Activated CD8-positive, alpha-beta T cell treated with anti-CD3 and anti-CD28 coated beads, Interleukin-2, amount 10 ng/mL, durations not matched to agents 7 days and 5 days (primary cell): ENCODE results near the gene SUDS3. TPM values are rescaled to one million over a fixed set of nuclear protein-coding genes. Genes with fewer than 3 reads are reported as not detected.
"Not testable (repeated sequence)": the region's sequence is repeated elsewhere in the genome, so short reads cannot be mapped to it uniquely, and the experiment has no call there.

Experiments
- ATAC-seq: fragments of 150-1000 bp; cut with Tn5 transposase; one replicate; pipeline ENCODE4 v1.10.0; 2021; ENCODE audit warnings: moderate library complexity
- CTCF ChIA-PET: fragments of 350-600 bp; sonication (Branson Sonifier 250); formaldehyde crosslinking; loops from one replicate; lab custom pipeline; 2021; ENCODE audit warnings: antibody characterized with exemption; lab: Charles Lee
- POLR2A ChIA-PET: fragments of 350-600 bp; sonication (Branson Sonifier 250); formaldehyde crosslinking; loops from one replicate; lab custom pipeline; 2021; ENCODE audit warnings: antibody characterized with exemption; lab: Charles Lee
- DNase-seq: peaks from one replicate; pipeline ENCODE4 v3.0.0-alpha.2; 2020
- H3K27ac Mint-ChIP-seq: one replicate; pipeline ENCODE4 v1.8.0; 2021; ENCODE audit warnings: mild to moderate bottlenecking, mixed read lengths
- H3K27me3 Mint-ChIP-seq: one replicate; pipeline ENCODE4 v1.8.0; 2021; ENCODE audit warnings: low read depth, mixed read lengths
- H3K36me3 Mint-ChIP-seq: one replicate; pipeline ENCODE4 v1.8.0; 2021; ENCODE audit warnings: low read depth, mixed read lengths
- H3K4me1 Mint-ChIP-seq: one replicate; pipeline ENCODE4 v1.8.0; 2021; ENCODE audit warnings: low read depth, mixed read lengths
- H3K4me3 Mint-ChIP-seq: one replicate; pipeline ENCODE4 v1.8.0; 2021; ENCODE audit warnings: mild to moderate bottlenecking, mixed read lengths
- H3K9me3 Mint-ChIP-seq: one replicate; pipeline ENCODE4 v1.8.0; 2022; ENCODE audit warnings: mixed read lengths; ENCODE audit not compliant: insufficient read depth
- total RNA-seq, 2 experiments: library from RNA; stranded (reverse); gene quantifications; one replicate each; pipeline ENCODE4 v1.2.3, GENCODE V29; 2021

Gene SUDS3
- total RNA-seq, 2 experiments from 2014 or later: 23.3 to 25.3 TPM

DNA sequence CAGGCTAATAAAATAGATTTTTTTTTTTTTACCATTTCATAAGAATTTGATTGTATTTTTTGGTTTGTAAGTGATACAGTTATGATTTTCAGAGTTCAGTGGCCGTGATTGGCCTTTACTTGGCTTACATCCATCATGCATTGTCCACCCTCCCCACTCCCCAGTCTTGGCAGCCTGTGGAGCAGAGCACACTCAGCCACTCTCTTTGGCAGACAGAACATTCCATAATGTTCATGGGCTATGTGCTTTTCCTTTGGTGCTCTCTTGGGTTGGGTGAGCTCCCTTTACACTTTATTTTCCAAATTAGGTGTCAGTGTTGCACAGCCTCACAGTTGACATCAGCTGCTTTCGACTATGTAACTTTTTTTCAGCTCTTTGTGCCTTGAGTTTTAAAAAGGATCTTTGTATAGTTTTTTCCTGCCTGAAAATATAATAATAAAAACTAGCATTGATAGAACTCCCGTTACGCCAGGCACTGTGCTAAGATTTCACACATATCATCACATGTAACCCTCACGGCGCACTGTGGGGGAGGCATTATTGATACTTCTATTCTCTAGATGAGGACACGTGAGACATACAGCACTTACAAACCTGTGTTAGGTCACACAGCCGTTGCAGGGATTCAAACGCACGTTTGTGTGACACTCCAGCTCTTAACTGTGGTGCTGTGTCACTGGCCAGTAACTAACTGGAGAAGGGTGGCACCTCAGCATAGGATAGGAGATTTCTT is 21.5 kb downstream of the SUDS3 start:
- no peak for DNase-seq
- CTCF ChIA-PET: interaction anchor here (1.7 kb wide), 1 partner anchor 8 kb away, joined by 6 read pairs; no protein-coding TSS in a partner anchor
- Mint-ChIP-seq H3K36me3 (peaks cover 42% of the 10 kb centered on the region), H3K27ac (no peak overlapping the region), H3K27me3 (no peaks in the 10 kb centered on the region), H3K4me1 (no peaks in the 10 kb centered on the region), H3K9me3 (no peaks in the 10 kb centered on the region), H3K4me3 (no peak overlapping the region)
- no peak for ATAC-seq
- POLR2A ChIA-PET: no interaction called here

DNA sequence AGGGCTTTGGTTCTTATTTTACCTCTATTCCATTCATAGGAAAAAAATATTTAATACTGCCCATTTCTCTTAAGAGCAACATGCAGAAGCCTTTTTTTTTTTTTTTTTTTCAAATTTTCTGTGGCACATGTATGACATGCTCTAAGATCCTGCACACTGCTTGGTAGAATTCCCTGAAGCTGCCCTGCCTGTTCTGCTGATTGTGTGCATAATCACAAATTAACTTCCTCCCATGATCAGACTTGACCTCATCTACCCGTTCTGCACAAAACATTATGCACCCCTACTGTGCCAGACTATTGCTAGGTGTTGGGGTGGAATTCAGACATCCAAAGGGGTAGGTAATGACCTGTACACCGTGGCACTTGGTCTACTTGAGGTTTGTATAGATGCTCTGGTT is 22.2 kb downstream of the SUDS3 start:
- H3K9me3 Mint-ChIP-seq: no peaks in the 10 kb centered on the region
- DNase-seq (no peak), ATAC-seq (no peak)
- POLR2A ChIA-PET: no interaction called here
- H3K4me1 Mint-ChIP-seq: no peaks in the 10 kb centered on the region
- no peaks in the 10 kb centered on the region for H3K27me3 Mint-ChIP-seq
- H3K4me3 Mint-ChIP-seq: no peak overlapping the region
- no peak overlapping the region for H3K27ac Mint-ChIP-seq
- CTCF ChIA-PET: no interaction called here
- H3K36me3 Mint-ChIP-seq: peaks cover 48% of the 10 kb centered on the region

GRCh38 chr12:118398940-118399339 is 22.6 kb downstream of the SUDS3 start:
- Mint-ChIP-seq H3K4me3 (no peak overlapping the region), H3K27me3 (no peaks in the 10 kb centered on the region), H3K4me1 (no peaks in the 10 kb centered on the region), H3K27ac (no peak overlapping the region), H3K36me3 (peaks cover 49% of the 10 kb centered on the region), H3K9me3 (no peaks in the 10 kb centered on the region)
- ChIA-PET CTCF (no interaction called here), POLR2A (no interaction called here)
- ATAC-seq (no peak), DNase-seq (no peak)

DNA sequence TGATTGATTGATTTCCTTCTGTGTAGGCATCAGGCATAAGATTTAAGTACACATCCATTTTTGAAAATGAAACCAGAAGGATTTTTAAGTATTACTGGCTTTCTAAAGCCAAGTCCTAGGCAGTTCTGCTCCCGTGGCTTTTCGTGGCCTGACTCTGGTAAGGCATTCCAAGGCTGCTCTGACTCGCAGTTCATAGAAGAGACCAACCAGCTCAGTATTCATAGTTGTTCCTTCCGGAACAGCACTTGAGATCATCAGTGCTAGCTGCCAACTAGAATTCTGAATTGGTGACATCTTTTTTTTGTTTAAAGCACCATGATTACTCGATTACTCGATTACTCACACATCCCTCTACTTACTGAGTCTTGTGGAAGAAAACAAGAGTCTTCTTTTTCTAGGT is 25.9 kb downstream of the SUDS3 start:
- H3K27ac Mint-ChIP-seq: no peak overlapping the region
- H3K4me3 Mint-ChIP-seq: no peak overlapping the region
- ATAC-seq: no peak
- ChIA-PET CTCF (interaction anchor here (1.0 to 1.6 kb wide), 3 partner anchors 10 to 26 kb away, joined by 3 to 5 read pairs (median 4); partner anchors contain the start of gene SUDS3), POLR2A (no interaction called here)
- no peak for DNase-seq
- H3K9me3 Mint-ChIP-seq: no peaks in the 10 kb centered on the region
- H3K27me3 Mint-ChIP-seq: no peaks in the 10 kb centered on the region
- peaks cover 44% of the 10 kb centered on the region for H3K36me3 Mint-ChIP-seq
- H3K4me1 Mint-ChIP-seq: no peaks in the 10 kb centered on the region

GRCh38 chr12:118404876-118405521 is 28.6 kb downstream of the SUDS3 start:
- no peak overlapping the region for H3K27ac Mint-ChIP-seq
- H3K4me1 Mint-ChIP-seq: no peaks in the 10 kb centered on the region
- ChIA-PET POLR2A (no interaction called here), CTCF (interaction anchor here (0.7 to 2.4 kb wide), 16 partner anchors 8 to 1157 kb away, joined by 3 to 10 read pairs (median 4); partner anchors contain the start of gene SUDS3)
- no peaks in the 10 kb centered on the region for H3K27me3 Mint-ChIP-seq
- no peak overlapping the region for H3K4me3 Mint-ChIP-seq
- no peaks in the 10 kb centered on the region for H3K9me3 Mint-ChIP-seq
- ATAC-seq (peak; percentile 65), DNase-seq (peak; percentile 73)
- peaks cover 36% of the 10 kb centered on the region for H3K36me3 Mint-ChIP-seq

- peaks cover 29% of the 10 kb centered on the region for H3K36me3 Mint-ChIP-seq
- POLR2A ChIA-PET, CTCF ChIA-PET, H3K4me1 Mint-ChIP-seq, ATAC-seq, H3K9me3 Mint-ChIP-seq, H3K27me3 Mint-ChIP-seq, DNase-seq, H3K4me3 Mint-ChIP-seq, H3K27ac Mint-ChIP-seq: not testable (repeated sequence)
Measured at GRCh38 chr12:118408241-118408640, 31.9 kb downstream of the SUDS3 start.

DNA sequence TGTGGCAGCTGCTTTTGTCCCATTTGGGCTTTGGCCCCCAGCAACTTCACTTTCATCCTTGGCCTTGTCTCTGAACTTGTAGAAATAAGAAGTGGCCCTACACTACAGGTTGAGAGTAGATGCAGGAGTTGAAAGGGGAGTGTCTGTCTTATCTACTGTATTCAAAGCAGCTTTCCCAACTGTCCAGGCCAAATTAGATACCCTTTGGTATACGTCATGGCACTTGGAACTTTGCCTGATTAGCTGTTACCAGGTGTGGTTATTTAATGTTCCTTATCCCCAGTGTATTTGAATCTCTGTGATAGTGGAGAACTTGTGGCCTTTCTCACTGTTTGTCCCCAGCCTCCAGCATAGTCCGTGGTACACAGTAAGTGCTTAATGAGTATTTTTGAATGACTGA is 33.5 kb downstream of the SUDS3 start:
- ATAC-seq (no peak), DNase-seq (no peak)
- ChIA-PET POLR2A (no interaction called here), CTCF (no interaction called here)
- Mint-ChIP-seq H3K4me1 (no peaks in the 10 kb centered on the region), H3K4me3 (no peak overlapping the region), H3K27me3 (no peaks in the 10 kb centered on the region), H3K27ac (no peak overlapping the region), H3K9me3 (no peaks in the 10 kb centered on the region), H3K36me3 (peaks cover 39% of the 10 kb centered on the region)

- Mint-ChIP-seq H3K4me1 (no peaks in the 10 kb centered on the region), H3K9me3 (no peaks in the 10 kb centered on the region), H3K27me3 (no peaks in the 10 kb centered on the region), H3K36me3 (peaks cover 37% of the 10 kb centered on the region), H3K4me3 (no peak overlapping the region), H3K27ac (no peak overlapping the region)
- POLR2A ChIA-PET: no interaction called here
- CTCF ChIA-PET: interaction anchor here (1.4 kb wide), 1 partner anchor 13 kb away, joined by 5 read pairs; no protein-coding TSS in a partner anchor
- ATAC-seq: no peak
- DNase-seq: no peak
Measured at GRCh38 chr12:118417942-118418341, 41.6 kb downstream of the SUDS3 start.

GRCh38 chr12:118418385-118419057 is 42.2 kb downstream of the SUDS3 start:
- Mint-ChIP-seq H3K36me3 (peaks cover 33% of the 10 kb centered on the region), H3K27ac (no peak overlapping the region), H3K27me3 (no peaks in the 10 kb centered on the region), H3K9me3 (no peaks in the 10 kb centered on the region), H3K4me3 (no peak overlapping the region), H3K4me1 (no peaks in the 10 kb centered on the region)
- DNase-seq (no peak), ATAC-seq (no peak)
- CTCF ChIA-PET: interaction anchor here (0.6 to 1.4 kb wide), 2 partner anchors 13 to 31 kb away, joined by 3 to 5 read pairs; no protein-coding TSS in a partner anchor
- POLR2A ChIA-PET: no interaction called here

DNA sequence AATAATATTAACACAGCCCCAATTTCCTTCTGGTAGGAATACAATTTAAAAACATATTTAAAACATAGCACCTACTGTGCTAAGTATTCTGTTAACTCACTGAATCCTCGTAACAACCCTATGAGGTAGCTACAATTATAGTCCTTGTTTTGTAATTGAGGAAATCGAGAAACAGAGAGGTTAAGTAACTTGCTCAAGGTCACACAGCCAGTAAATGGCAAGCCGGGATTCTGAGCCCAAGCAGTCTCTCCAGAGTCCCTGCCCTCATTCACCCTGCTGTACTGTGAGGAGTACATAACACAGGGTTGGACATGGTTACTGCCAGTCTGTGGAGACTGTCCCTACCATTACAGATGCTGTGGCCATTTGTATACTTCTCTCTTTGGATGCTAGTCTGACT is 44.3 kb downstream of the SUDS3 start:
- ATAC-seq (no peak), DNase-seq (no peak)
- no peaks in the 10 kb centered on the region for H3K27me3 Mint-ChIP-seq
- H3K4me1 Mint-ChIP-seq: no peaks in the 10 kb centered on the region
- no peak overlapping the region for H3K4me3 Mint-ChIP-seq
- ChIA-PET POLR2A (interaction anchor here (0.5 kb wide), 1 partner anchor 10 kb away, joined by 3 read pairs; no protein-coding TSS in a partner anchor), CTCF (no interaction called here)
- H3K27ac Mint-ChIP-seq: no peak overlapping the region
- no peaks in the 10 kb centered on the region for H3K9me3 Mint-ChIP-seq
- peaks cover 14% of the 10 kb centered on the region for H3K36me3 Mint-ChIP-seq

- Mint-ChIP-seq H3K4me3 (no peak overlapping the region), H3K4me1 (no peaks in the 10 kb centered on the region), H3K27me3 (no peaks in the 10 kb centered on the region), H3K9me3 (no peaks in the 10 kb centered on the region), H3K36me3 (no peaks in the 10 kb centered on the region), H3K27ac (no peak overlapping the region)
- POLR2A ChIA-PET: no interaction called here
- no peak for ATAC-seq
- CTCF ChIA-PET: interaction anchor here (0.9 kb wide), 1 partner anchor 47 kb away, joined by 3 read pairs; no protein-coding TSS in a partner anchor
- no peak for DNase-seq
Measured at GRCh38 chr12:118424884-118425283, 48.5 kb downstream of the SUDS3 start.
